Activated CD8-positive, alpha-beta T cell treated with anti-CD3 and anti-CD28 coated beads, Interleukin-2, amount 10 ng/mL, durations not matched to agents 7 days and 5 days (primary cell): ENCODE data around the gene KCNMA1. TPM values are rescaled to one million over a fixed set of nuclear protein-coding genes. Genes with fewer than 3 reads are reported as not detected.

Source experiments
- ATAC-seq: fragments of 150-1000 bp; cut with Tn5 transposase; one replicate; pipeline ENCODE4 v1.10.0; 2021; ENCODE audit warnings: moderate library complexity
- CTCF ChIA-PET: fragments of 350-600 bp; sonication (Branson Sonifier 250); formaldehyde crosslinking; loops from one replicate; lab custom pipeline; 2021; ENCODE audit warnings: antibody characterized with exemption; lab: Charles Lee
- POLR2A ChIA-PET: fragments of 350-600 bp; sonication (Branson Sonifier 250); formaldehyde crosslinking; loops from one replicate; lab custom pipeline; 2021; ENCODE audit warnings: antibody characterized with exemption; lab: Charles Lee
- DNase-seq: peaks from one replicate; pipeline ENCODE4 v3.0.0-alpha.2; 2020
- H3K27ac Mint-ChIP-seq: one replicate; pipeline ENCODE4 v1.8.0; 2021; ENCODE audit warnings: mild to moderate bottlenecking, mixed read lengths
- H3K27me3 Mint-ChIP-seq: one replicate; pipeline ENCODE4 v1.8.0; 2021; ENCODE audit warnings: low read depth, mixed read lengths
- H3K36me3 Mint-ChIP-seq: one replicate; pipeline ENCODE4 v1.8.0; 2021; ENCODE audit warnings: low read depth, mixed read lengths
- H3K4me1 Mint-ChIP-seq: one replicate; pipeline ENCODE4 v1.8.0; 2021; ENCODE audit warnings: low read depth, mixed read lengths
- H3K4me3 Mint-ChIP-seq: one replicate; pipeline ENCODE4 v1.8.0; 2021; ENCODE audit warnings: mild to moderate bottlenecking, mixed read lengths
- H3K9me3 Mint-ChIP-seq: one replicate; pipeline ENCODE4 v1.8.0; 2022; ENCODE audit warnings: mixed read lengths; ENCODE audit not compliant: insufficient read depth
- total RNA-seq, 2 experiments: library from RNA; stranded (reverse); gene quantifications; one replicate each; pipeline ENCODE4 v1.2.3, GENCODE V29; 2021

KCNMA1 gene
- total RNA-seq, 2 experiments from 2014 or later: 0.16 TPM

- DNase-seq: no peak
- ChIA-PET POLR2A (no interaction called here), CTCF (no interaction called here)
- H3K9me3 Mint-ChIP-seq: no peaks in the 10 kb centered on the region
- H3K36me3 Mint-ChIP-seq: no peaks in the 10 kb centered on the region
- peaks cover 22% of the 10 kb centered on the region for H3K27me3 Mint-ChIP-seq
- H3K4me3 Mint-ChIP-seq: no peak overlapping the region
- ATAC-seq: no peak
- H3K27ac Mint-ChIP-seq: no peak overlapping the region
- H3K4me1 Mint-ChIP-seq: no peaks in the 10 kb centered on the region
Measured at GRCh38 chr10:77507291-77507880, 130.2 kb downstream of the KCNMA1 start.

- Mint-ChIP-seq H3K9me3 (no peaks in the 10 kb centered on the region), H3K36me3 (no peaks in the 10 kb centered on the region), H3K27me3 (peaks cover 22% of the 10 kb centered on the region), H3K27ac (no peak overlapping the region), H3K4me1 (no peaks in the 10 kb centered on the region), H3K4me3 (no peak overlapping the region)
- no peak for ATAC-seq
- POLR2A ChIA-PET: no interaction called here
- no peak for DNase-seq
- CTCF ChIA-PET: no interaction called here
Measured at GRCh38 chr10:77506517-77507200, 130.9 kb downstream of the KCNMA1 start.

- Mint-ChIP-seq H3K36me3 (no peaks in the 10 kb centered on the region), H3K4me1 (no peaks in the 10 kb centered on the region), H3K27ac (no peak overlapping the region), H3K4me3 (no peak overlapping the region), H3K9me3 (no peaks in the 10 kb centered on the region), H3K27me3 (peaks cover 20% of the 10 kb centered on the region)
- ChIA-PET CTCF (no interaction called here), POLR2A (no interaction called here)
- ATAC-seq (no peak), DNase-seq (no peak)
Measured at GRCh38 chr10:77505431-77506334, 131.9 kb downstream of the KCNMA1 start.

- DNase-seq: no peak
- ChIA-PET POLR2A (no interaction called here), CTCF (no interaction called here)
- H3K27me3 Mint-ChIP-seq: peaks cover 20% of the 10 kb centered on the region
- H3K4me1 Mint-ChIP-seq: no peaks in the 10 kb centered on the region
- H3K9me3 Mint-ChIP-seq: no peaks in the 10 kb centered on the region
- ATAC-seq: no peak
- H3K36me3 Mint-ChIP-seq: no peaks in the 10 kb centered on the region
- no peak overlapping the region for H3K4me3 Mint-ChIP-seq
- no peak overlapping the region for H3K27ac Mint-ChIP-seq
Measured at GRCh38 chr10:77504873-77505257, 132.7 kb downstream of the KCNMA1 start.

- no peaks in the 10 kb centered on the region for H3K36me3 Mint-ChIP-seq
- no peak for ATAC-seq
- no peak overlapping the region for H3K27ac Mint-ChIP-seq
- H3K4me3 Mint-ChIP-seq: no peak overlapping the region
- no peaks in the 10 kb centered on the region for H3K9me3 Mint-ChIP-seq
- no peak for DNase-seq
- ChIA-PET CTCF (no interaction called here), POLR2A (no interaction called here)
- H3K27me3 Mint-ChIP-seq: peaks cover 20% of the 10 kb centered on the region
- H3K4me1 Mint-ChIP-seq: no peaks in the 10 kb centered on the region
Measured at GRCh38 chr10:77504196-77504872, 133.3 kb downstream of the KCNMA1 start.

GRCh38 chr10:77501846-77502261 is 135.8 kb downstream of the KCNMA1 start:
- ATAC-seq (no peak), DNase-seq (no peak)
- H3K9me3 Mint-ChIP-seq: no peaks in the 10 kb centered on the region
- peaks cover 26% of the 10 kb centered on the region for H3K27me3 Mint-ChIP-seq
- H3K36me3 Mint-ChIP-seq: no peaks in the 10 kb centered on the region
- no peak overlapping the region for H3K27ac Mint-ChIP-seq
- H3K4me3 Mint-ChIP-seq: no peak overlapping the region
- H3K4me1 Mint-ChIP-seq: no peaks in the 10 kb centered on the region
- ChIA-PET CTCF (no interaction called here), POLR2A (no interaction called here)

- Mint-ChIP-seq H3K4me1 (no peaks in the 10 kb centered on the region), H3K27me3 (peaks cover 21% of the 10 kb centered on the region), H3K4me3 (no peak overlapping the region), H3K36me3 (no peaks in the 10 kb centered on the region), H3K27ac (no peak overlapping the region), H3K9me3 (no peaks in the 10 kb centered on the region)
- DNase-seq (no peak), ATAC-seq (no peak)
- ChIA-PET CTCF (no interaction called here), POLR2A (no interaction called here)
Measured at GRCh38 chr10:77501152-77501845, 136.3 kb downstream of the KCNMA1 start.

- Mint-ChIP-seq H3K4me3 (no peak overlapping the region), H3K4me1 (no peaks in the 10 kb centered on the region), H3K36me3 (no peaks in the 10 kb centered on the region), H3K27me3 (peaks cover 18% of the 10 kb centered on the region), H3K9me3 (no peaks in the 10 kb centered on the region), H3K27ac (no peak overlapping the region)
- ChIA-PET POLR2A (no interaction called here), CTCF (no interaction called here)
- no peak for ATAC-seq
- DNase-seq: no peak
Measured at GRCh38 chr10:77500754-77501151, 136.9 kb downstream of the KCNMA1 start.

- CTCF ChIA-PET: no interaction called here
- H3K4me3 Mint-ChIP-seq: no peak overlapping the region
- H3K4me1 Mint-ChIP-seq: no peaks in the 10 kb centered on the region
- POLR2A ChIA-PET: no interaction called here
- ATAC-seq (no peak), DNase-seq (no peak)
- peaks cover 12% of the 10 kb centered on the region for H3K27me3 Mint-ChIP-seq
- H3K36me3 Mint-ChIP-seq: no peaks in the 10 kb centered on the region
- no peaks in the 10 kb centered on the region for H3K9me3 Mint-ChIP-seq
- H3K27ac Mint-ChIP-seq: no peak overlapping the region
Measured at GRCh38 chr10:77498829-77499228, 138.8 kb downstream of the KCNMA1 start.

GRCh38 chr10:77498210-77498609 is 139.4 kb downstream of the KCNMA1 start:
- no peak for ATAC-seq
- H3K4me1 Mint-ChIP-seq: no peaks in the 10 kb centered on the region
- CTCF ChIA-PET: no interaction called here

GRCh38 chr10:77497748-77498147 is 139.9 kb downstream of the KCNMA1 start:
- Mint-ChIP-seq H3K27me3 (peaks cover 10% of the 10 kb centered on the region), H3K36me3 (no peaks in the 10 kb centered on the region), H3K27ac (no peak overlapping the region), H3K4me3 (no peak overlapping the region), H3K4me1 (no peaks in the 10 kb centered on the region), H3K9me3 (no peaks in the 10 kb centered on the region)
- DNase-seq (no peak), ATAC-seq (no peak)
- ChIA-PET CTCF (interaction anchor here (0.7 kb wide), 1 partner anchor 83 kb away, joined by 3 read pairs; no protein-coding TSS in a partner anchor), POLR2A (no interaction called here)

More at GRCh38 chr10:77498210-77498609, 139.4 kb downstream of the KCNMA1 start:
- Mint-ChIP-seq H3K9me3 (no peaks in the 10 kb centered on the region), H3K27me3 (peaks cover 12% of the 10 kb centered on the region), H3K4me3 (no peak overlapping the region), H3K27ac (no peak overlapping the region), H3K36me3 (no peaks in the 10 kb centered on the region)
- DNase-seq: no peak
- POLR2A ChIA-PET: no interaction called here
